Activated CD4-positive, alpha-beta T cell treated with anti-CD3 and anti-CD28 coated beads for 36 hours (primary cell): ENCODE data around the gene ZNF182. TPM values are rescaled to one million over a fixed set of nuclear protein-coding genes. Genes with fewer than 3 reads are reported as not detected.
A peak's percentile ranks its signal among the peaks of the same experiment; 100 is the strongest.
"Not testable (repeated sequence)": the region's sequence is repeated elsewhere in the genome, so short reads cannot be mapped to it uniquely, and the experiment has no call there.

Source experiments
- ATAC-seq: fragments of 200-7000 bp; cut with Tn5 transposase; one replicate; pipeline ENCODE4 v1.10.0; 2021; ENCODE audit warnings: mild to moderate bottlenecking, moderate library complexity
- CTCF ChIA-PET: fragments of 350-600 bp; sonication (Branson Sonifier 250); formaldehyde crosslinking; loops from one replicate; lab custom pipeline; 2021; ENCODE audit warnings: antibody characterized with exemption; lab: Charles Lee
- POLR2A ChIA-PET: fragments of 350-600 bp; sonication (Branson Sonifier 250); formaldehyde crosslinking; loops from one replicate; lab custom pipeline; 2021; ENCODE audit warnings: antibody characterized with exemption, inconsistent platforms; lab: Charles Lee
- DNase-seq: peaks from one replicate; pipeline ENCODE4 v3.0.0-alpha.2; 2020
- H3K27ac Mint-ChIP-seq: one replicate; pipeline ENCODE4 v1.8.0; 2021; ENCODE audit warnings: mixed read lengths
- H3K27me3 Mint-ChIP-seq: one replicate; pipeline ENCODE4 v1.8.0; 2021; ENCODE audit warnings: mixed read lengths
- H3K36me3 Mint-ChIP-seq: one replicate; pipeline ENCODE4 v1.8.0; 2021; ENCODE audit warnings: low read depth, mixed read lengths
- H3K4me1 Mint-ChIP-seq: one replicate; pipeline ENCODE4 v1.8.0; 2021; ENCODE audit warnings: mixed read lengths
- H3K4me3 Mint-ChIP-seq: one replicate; pipeline ENCODE4 v1.8.0; 2021; ENCODE audit warnings: mild to moderate bottlenecking, moderate library complexity, mixed read lengths
- H3K9me3 Mint-ChIP-seq: one replicate; pipeline ENCODE4 v1.8.0; 2021; ENCODE audit warnings: low read depth, mixed read lengths
- intact Hi-C, 2 experiments: fragments of 100-400 bp; cut with DNase I in 1 of 2; cut with micrococcal nuclease in 1 of 2; formaldehyde crosslinking; loops; one replicate each; pipeline versions ENCODE4 v1.14.2 to v1.15.1; 2022 to 2024; cut with DNase I, micrococcal nuclease
- total RNA-seq, 2 experiments: library from RNA; stranded (reverse); gene quantifications; one replicate each; pipeline ENCODE4 v1.2.3, GENCODE V29; 2021

ZNF182 gene
- total RNA-seq, 2 experiments from 2014 or later, result 8.0 to 9.3 TPM

DNA sequence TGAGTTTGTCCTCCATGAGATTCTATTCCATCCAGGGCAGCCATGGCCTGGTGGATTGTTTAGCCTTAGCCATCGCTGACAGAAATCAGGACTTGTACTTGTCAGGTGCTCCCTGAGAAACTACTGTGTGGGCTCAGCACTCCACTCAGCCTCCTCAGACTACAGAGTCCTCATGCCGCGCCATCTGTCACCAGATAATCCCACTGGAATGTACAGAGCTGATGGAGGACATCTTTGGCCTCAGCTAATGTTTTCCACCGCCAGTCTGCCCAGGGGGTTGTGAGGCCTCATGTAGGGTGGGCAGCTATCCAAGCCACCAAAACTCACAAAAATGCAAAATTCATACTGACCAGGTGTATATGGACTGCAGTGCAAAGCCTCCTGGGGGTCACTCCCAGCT, 45.6 kb downstream of the ZNF182 start:
- H3K4me3 Mint-ChIP-seq, H3K27ac Mint-ChIP-seq, H3K36me3 Mint-ChIP-seq, ATAC-seq, H3K9me3 Mint-ChIP-seq, DNase-seq, POLR2A ChIA-PET, H3K4me1 Mint-ChIP-seq, H3K27me3 Mint-ChIP-seq: not testable (repeated sequence)
- CTCF ChIA-PET, result interaction anchor here (0.5 to 1.6 kb wide), 2 partner anchors 114 to 125 kb away, joined by 3 to 4 read pairs; no protein-coding TSS in a partner anchor
- intact Hi-C loops, result loop anchor here in 1 of 2 experiments (5.0 kb wide), 1 partner anchor 126 kb away; no protein-coding TSS in a partner anchor

DNA sequence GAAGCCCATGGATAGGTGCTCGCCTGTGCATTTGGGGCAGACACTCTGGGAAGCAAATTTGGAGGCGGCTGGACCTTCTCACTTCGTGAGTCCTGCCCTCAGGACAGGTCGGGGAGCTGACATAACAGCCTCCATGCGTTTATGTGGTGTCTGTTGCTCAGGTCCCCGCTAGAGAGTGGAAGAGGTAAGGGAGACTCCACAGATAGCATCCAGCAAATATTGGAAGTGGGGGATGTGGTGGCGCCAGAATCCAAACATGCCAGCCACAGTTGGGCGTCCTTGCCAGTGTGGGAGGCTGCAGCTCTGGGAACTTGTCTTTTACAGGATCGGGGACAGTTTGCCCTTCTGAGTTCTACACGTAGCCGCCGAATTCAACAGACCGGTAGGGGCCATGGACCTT, 47.8 kb downstream of the ZNF182 start:
- Mint-ChIP-seq H3K9me3 (no peaks in the 10 kb centered on the region), H3K4me1 (no peaks in the 10 kb centered on the region), H3K4me3 (no peak overlapping the region), H3K27ac (no peak overlapping the region), H3K27me3 (no peaks in the 10 kb centered on the region), H3K36me3 (no peaks in the 10 kb centered on the region)
- ChIA-PET CTCF (interaction anchor here (0.9 kb wide), 1 partner anchor 14 kb away, joined by 5 read pairs; no protein-coding TSS in a partner anchor), POLR2A (no interaction called here)
- ATAC-seq (no peak), DNase-seq (no peak)
- intact Hi-C loops, result loop anchor here in 1 of 2 experiments (5.0 kb wide), 1 partner anchor 124 kb away; no protein-coding TSS in a partner anchor

DNA sequence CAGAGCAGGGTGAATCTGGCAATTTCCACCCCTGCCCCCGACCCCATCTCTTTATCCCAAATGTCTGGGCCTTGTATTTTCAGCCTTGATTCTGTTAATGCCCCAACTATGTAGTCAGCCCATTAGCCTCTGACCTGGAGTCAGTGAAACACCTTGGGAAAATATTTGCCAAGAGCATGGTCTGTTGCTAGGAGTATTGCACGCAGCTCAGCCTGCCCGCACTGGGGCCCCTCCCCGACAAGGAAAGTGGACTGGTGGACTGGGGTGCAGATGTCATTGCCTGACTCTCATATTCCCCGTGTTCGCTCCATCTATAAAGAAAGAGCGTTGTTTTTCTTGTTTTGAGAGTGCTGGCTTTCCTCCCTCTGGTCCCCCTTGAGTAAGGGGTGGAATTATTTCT, 48.5 kb downstream of the ZNF182 start:
- CTCF ChIA-PET, H3K27ac Mint-ChIP-seq, H3K36me3 Mint-ChIP-seq, DNase-seq, ATAC-seq, H3K27me3 Mint-ChIP-seq, H3K9me3 Mint-ChIP-seq, POLR2A ChIA-PET, H3K4me3 Mint-ChIP-seq, H3K4me1 Mint-ChIP-seq: not testable (repeated sequence)
- intact Hi-C loops, result loop anchor here in 1 of 2 experiments (5.0 kb wide), 1 partner anchor 123 kb away; no protein-coding TSS in a partner anchor

GRCh38 chrX:47941423-47941822, 62.4 kb downstream of the ZNF182 start:
- Mint-ChIP-seq H3K36me3 (no peaks in the 10 kb centered on the region), H3K4me3 (no peak overlapping the region), H3K27ac (no peak overlapping the region), H3K4me1 (peaks cover 4% of the 10 kb centered on the region), H3K27me3 (no peaks in the 10 kb centered on the region), H3K9me3 (no peaks in the 10 kb centered on the region)
- ATAC-seq (no peak), DNase-seq (no peak)
- POLR2A ChIA-PET, result interaction anchor here (0.6 kb wide), 1 partner anchor 383 kb away, joined by 3 read pairs; no protein-coding TSS in a partner anchor
- CTCF ChIA-PET, result no interaction called here
- intact Hi-C loops, result no loop called here

DNA sequence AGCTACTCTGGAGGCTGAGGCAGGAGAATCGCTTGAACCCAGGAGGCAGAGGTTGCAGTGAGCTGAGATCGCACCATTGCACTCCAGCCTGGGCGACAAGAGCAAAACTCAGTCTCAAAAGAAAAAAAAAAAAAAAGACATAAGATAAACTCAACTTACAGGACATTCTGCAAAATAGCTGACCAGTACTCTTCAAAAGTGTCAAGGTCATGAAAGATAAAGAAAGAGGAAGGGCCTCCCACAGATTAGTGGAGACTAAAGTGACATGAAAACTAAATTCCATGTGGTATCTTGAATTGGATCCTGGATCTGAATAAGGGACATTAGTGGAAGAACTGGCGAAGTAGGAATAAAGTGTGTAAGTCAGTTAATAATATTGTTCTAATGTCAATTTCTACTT, 63.3 kb downstream of the ZNF182 start:
- H3K27ac Mint-ChIP-seq, result no peak overlapping the region
- no peaks in the 10 kb centered on the region for H3K9me3 Mint-ChIP-seq
- intact Hi-C loops, result no loop called here
- DNase-seq (no peak), ATAC-seq (no peak)
- CTCF ChIA-PET, result no interaction called here
- POLR2A ChIA-PET, result no interaction called here
- H3K27me3 Mint-ChIP-seq, result no peaks in the 10 kb centered on the region
- peaks cover 8% of the 10 kb centered on the region for H3K4me1 Mint-ChIP-seq
- no peaks in the 10 kb centered on the region for H3K36me3 Mint-ChIP-seq
- H3K4me3 Mint-ChIP-seq, result no peak overlapping the region

GRCh38 chrX:47936940-47937317, 66.9 kb downstream of the ZNF182 start:
- Mint-ChIP-seq H3K36me3 (no peaks in the 10 kb centered on the region), H3K4me1 (peaks cover 8% of the 10 kb centered on the region), H3K27me3 (no peaks in the 10 kb centered on the region), H3K27ac (peak overlapping the region; percentile 18), H3K9me3 (no peaks in the 10 kb centered on the region), H3K4me3 (peak overlapping the region; percentile 51)
- POLR2A ChIA-PET, result no interaction called here
- CTCF ChIA-PET, result no interaction called here
- DNase-seq, result peak; percentile 6
- ATAC-seq, result no peak
- intact Hi-C loops, result loop anchor here in 1 of 2 experiments (5.0 kb wide), 1 partner anchor 85 kb away; no protein-coding TSS in a partner anchor

DNA sequence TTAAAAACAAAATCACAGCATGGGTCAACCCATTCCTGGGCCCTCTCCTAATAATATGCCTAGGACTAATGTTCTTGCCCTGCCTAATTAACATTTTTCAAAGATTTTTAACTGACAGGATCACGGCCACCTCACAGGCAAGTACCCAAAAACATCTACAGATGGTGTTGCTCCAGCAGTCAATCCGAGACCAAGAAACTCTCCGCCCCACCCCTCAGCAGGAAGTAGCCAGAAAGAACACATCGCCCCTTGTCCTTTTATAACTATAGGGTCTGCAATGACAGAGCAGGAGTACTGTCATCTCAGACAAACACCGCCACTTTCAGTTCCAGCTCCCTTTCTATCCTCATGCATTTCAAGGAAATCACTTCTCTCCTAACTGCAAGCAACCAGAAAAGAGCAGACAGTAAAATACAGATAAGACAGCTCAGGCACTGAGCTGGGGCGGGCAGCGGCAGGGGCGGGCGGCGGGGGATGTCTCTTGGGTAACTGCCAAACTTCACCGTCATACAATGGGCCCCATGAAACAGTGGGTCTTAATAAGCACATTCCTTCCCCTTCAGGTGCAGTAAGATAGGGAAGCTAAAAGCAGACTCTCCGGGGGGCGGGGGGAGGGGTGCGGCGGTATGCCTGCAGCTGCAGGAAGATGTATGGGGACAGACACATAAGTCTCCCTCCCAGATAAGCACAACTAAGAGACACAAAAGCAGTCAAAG, 67.4 kb downstream of the ZNF182 start:
- H3K4me3 Mint-ChIP-seq, result peak overlapping the region; percentile 51
- peak; percentile 80 for ATAC-seq
- DNase-seq, result peak; percentile 44
- peak overlapping the region; percentile 18 for H3K27ac Mint-ChIP-seq
- no peaks in the 10 kb centered on the region for H3K27me3 Mint-ChIP-seq
- H3K4me1 Mint-ChIP-seq, result peaks cover 8% of the 10 kb centered on the region
- intact Hi-C loops, result loop anchor here in 1 of 2 experiments (5.0 kb wide), 1 partner anchor 86 kb away; no protein-coding TSS in a partner anchor
- POLR2A ChIA-PET, result no interaction called here
- CTCF ChIA-PET, result interaction anchor here (1.0 kb wide), 1 partner anchor 94 kb away, joined by 3 read pairs; no protein-coding TSS in a partner anchor
- H3K9me3 Mint-ChIP-seq, result no peaks in the 10 kb centered on the region
- H3K36me3 Mint-ChIP-seq, result no peaks in the 10 kb centered on the region

- CTCF ChIA-PET, result no interaction called here
- H3K27me3 Mint-ChIP-seq, result no peaks in the 10 kb centered on the region
Measured at GRCh38 chrX:47933946-47934345, 69.8 kb downstream of the ZNF182 start.

DNA sequence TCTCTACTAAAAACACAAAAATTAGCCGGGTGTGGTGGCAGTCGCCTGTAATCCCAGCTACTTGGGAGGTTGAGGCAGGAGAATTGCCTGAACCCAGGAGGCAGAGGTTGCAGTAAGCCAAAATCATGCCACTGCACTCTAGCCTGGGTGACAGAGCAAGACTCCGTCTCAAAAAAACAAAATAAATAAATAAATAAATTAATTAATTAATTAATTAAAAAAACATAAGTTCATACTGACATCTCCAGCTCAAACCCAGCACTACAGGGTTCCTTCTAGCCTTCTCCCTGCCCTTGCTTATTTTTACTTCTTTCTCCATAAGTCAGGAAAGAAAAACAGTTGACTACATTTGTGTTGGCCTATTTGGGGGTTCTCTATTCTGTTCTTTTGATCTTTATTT, 71.8 kb downstream of the ZNF182 start:
- POLR2A ChIA-PET, H3K27me3 Mint-ChIP-seq, H3K27ac Mint-ChIP-seq, intact Hi-C loops, DNase-seq, H3K36me3 Mint-ChIP-seq, ATAC-seq, H3K9me3 Mint-ChIP-seq, H3K4me1 Mint-ChIP-seq, H3K4me3 Mint-ChIP-seq: not testable (repeated sequence)
- CTCF ChIA-PET, result interaction anchor here (1.2 kb wide), 1 partner anchor 15 kb away, joined by 3 read pairs; no protein-coding TSS in a partner anchor

More at GRCh38 chrX:47933946-47934345, 69.8 kb downstream of the ZNF182 start:
- intact Hi-C loops, result no loop called here
- H3K4me1 Mint-ChIP-seq, result peaks cover 8% of the 10 kb centered on the region
- no peaks in the 10 kb centered on the region for H3K36me3 Mint-ChIP-seq
- H3K4me3 Mint-ChIP-seq, result no peak overlapping the region
- no peak overlapping the region for H3K27ac Mint-ChIP-seq
- ATAC-seq (no peak), DNase-seq (no peak)
- POLR2A ChIA-PET, result no interaction called here
- no peaks in the 10 kb centered on the region for H3K9me3 Mint-ChIP-seq

DNA sequence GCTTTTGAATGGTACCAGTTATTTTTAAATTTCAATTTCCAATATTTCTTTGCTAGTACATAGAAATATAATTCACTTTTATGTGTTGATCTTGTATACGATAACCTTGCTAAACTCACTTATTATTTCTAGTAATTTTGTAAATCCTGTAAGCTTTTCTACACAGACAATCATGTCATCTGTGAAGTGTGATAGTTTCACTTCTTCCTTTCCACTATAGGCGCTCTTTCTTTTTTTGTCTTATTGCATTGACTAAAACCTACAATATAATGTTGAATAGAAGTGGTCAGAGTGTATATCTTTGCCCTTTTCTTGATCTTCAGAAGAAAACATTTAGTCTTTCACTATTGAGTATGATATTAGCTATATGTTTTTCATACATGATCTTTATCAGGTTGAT, 76.6 kb downstream of the ZNF182 start:
- DNase-seq (no peak), ATAC-seq (no peak)
- Mint-ChIP-seq H3K27ac (no peak overlapping the region), H3K4me1 (no peaks in the 10 kb centered on the region), H3K9me3 (no peaks in the 10 kb centered on the region), H3K36me3 (no peaks in the 10 kb centered on the region), H3K4me3 (no peak overlapping the region), H3K27me3 (no peaks in the 10 kb centered on the region)
- POLR2A ChIA-PET, result no interaction called here
- CTCF ChIA-PET, result no interaction called here
- intact Hi-C loops, result no loop called here
